SK-N-SH treated with all-trans-retinoic acid at 6 μM for 48 hours (cell line): ENCODE results near the gene WIPF2.

Experiments
- ATAC-seq: fragments of 200-7000 bp; cut with Tn5 transposase; 3 replicates; pipeline ENCODE4 v1.9.1; 2020; ENCODE audit warnings: mild to moderate bottlenecking, moderate library complexity
- ARNTL ChIP-seq: fragments of 450-650 bp; formaldehyde crosslinking; IDR thresholded peaks from 2 replicates; pipeline ENCODE4 v1.5.0; 2020; ENCODE audit warnings: low read depth, mild to moderate bottlenecking, moderate library complexity, borderline replicate concordance
- BACH2 ChIP-seq: fragments of 250-450 bp; sonication (Bioruptor Pico); IDR thresholded peaks from 2 replicates; pipeline ENCODE4 v1.9.0; 2021; ENCODE audit warnings: mild to moderate bottlenecking, borderline replicate concordance
- CSDC2 ChIP-seq: fragments of 250-450 bp; sonication (Bioruptor Pico); IDR thresholded peaks from 2 replicates; pipeline ENCODE4 v1.5.0; 2020; ENCODE audit warnings: mild to moderate bottlenecking, moderate library complexity
- ESRRG ChIP-seq: fragments of 250-450 bp; sonication (Bioruptor Pico); IDR thresholded peaks from 2 replicates; pipeline ENCODE4 v1.6.1; 2021; ENCODE audit warnings: mild to moderate bottlenecking
- GLIS3 ChIP-seq: fragments of 250-450 bp; sonication (Bioruptor Pico); IDR thresholded peaks from 2 replicates; pipeline ENCODE4 v1.5.0; 2020; ENCODE audit warnings: mild to moderate bottlenecking, moderate library complexity
- ISL1 ChIP-seq: fragments of 250-450 bp; sonication (Bioruptor Pico); IDR thresholded peaks from 2 replicates; pipeline ENCODE4 v2.1.2; 2022; ENCODE audit warnings: mild to moderate bottlenecking, moderate library complexity
- OSR1 ChIP-seq: fragments of 250-450 bp; sonication (Bioruptor Pico); IDR thresholded peaks from 2 replicates; pipeline ENCODE4 v1.8.0; 2022; ENCODE audit warnings: moderate library complexity, mild to moderate bottlenecking, inconsistent platforms
- PPARA ChIP-seq: fragments of 250-450 bp; sonication (Bioruptor Pico); IDR thresholded peaks from 2 replicates; pipeline ENCODE4 v1.5.0; 2020; ENCODE audit warnings: mild to moderate bottlenecking, borderline replicate concordance
- RARB ChIP-seq: fragments of 250-450 bp; sonication (Bioruptor Pico); IDR thresholded peaks from 2 replicates; pipeline ENCODE4 v1.8.0; 2021; ENCODE audit warnings: mild to moderate bottlenecking, moderate library complexity
- SNAI2 ChIP-seq: fragments of 250-450 bp; sonication (Bioruptor Pico); IDR thresholded peaks from 2 replicates; pipeline ENCODE4 v1.5.0; 2020; ENCODE audit warnings: mild to moderate bottlenecking, moderate library complexity
- TCF4 ChIP-seq: fragments of 250-450 bp; sonication (Bioruptor Pico); IDR thresholded peaks from 2 replicates; pipeline ENCODE4 v1.8.0; 2021; ENCODE audit warnings: mild to moderate bottlenecking, moderate library complexity, borderline replicate concordance
- TOX ChIP-seq: fragments of 250-450 bp; sonication (Bioruptor Pico); IDR thresholded peaks from 2 replicates; pipeline ENCODE4 v1.8.0; 2021; ENCODE audit warnings: mild to moderate bottlenecking, moderate library complexity, borderline replicate concordance
- ZC3H10 ChIP-seq: fragments of 250-450 bp; sonication (Bioruptor Pico); IDR thresholded peaks from 2 replicates; pipeline ENCODE4 v1.5.1; 2021; ENCODE audit warnings: mild to moderate bottlenecking, moderate library complexity
- ZFP3 ChIP-seq: fragments of 250-450 bp; sonication (Bioruptor Pico); IDR thresholded peaks from 2 replicates; pipeline ENCODE4 v1.5.0; 2020; ENCODE audit warnings: mild to moderate bottlenecking, moderate library complexity
- ZFP30 ChIP-seq: fragments of 450-650 bp; formaldehyde crosslinking; IDR thresholded peaks from 2 replicates; pipeline ENCODE4 v1.5.0; 2022; ENCODE audit warnings: mild to moderate bottlenecking, moderate library complexity
- ZNF70 ChIP-seq: fragments of 450-650 bp; formaldehyde crosslinking; IDR thresholded peaks from 2 replicates; pipeline ENCODE4 v1.5.0; 2020; ENCODE audit warnings: mild to moderate bottlenecking, moderate library complexity
- ZNF8 ChIP-seq: fragments of 450-650 bp; formaldehyde crosslinking; IDR thresholded peaks from 2 replicates; pipeline ENCODE4 v1.5.0; 2020; ENCODE audit warnings: mild to moderate bottlenecking, moderate library complexity
- TF ChIP-seq, protein P1 (sequence below): fragments of 250-450 bp; sonication (Bioruptor Pico); IDR thresholded peaks from 2 replicates; pipeline ENCODE4 v1.8.0; 2020; ENCODE audit warnings: mild to moderate bottlenecking, moderate library complexity, borderline replicate concordance
- TF ChIP-seq, protein P2 (sequence below): fragments of 250-450 bp; sonication (Bioruptor Pico); IDR thresholded peaks from 2 replicates; pipeline ENCODE4 v1.8.0; 2021; ENCODE audit warnings: low read depth, mild to moderate bottlenecking, moderate library complexity, borderline replicate concordance
- TF ChIP-seq, protein P3 (sequence below): fragments of 250-450 bp; sonication (Bioruptor Pico); IDR thresholded peaks from 2 replicates; pipeline ENCODE4 v1.5.0; 2020; ENCODE audit warnings: mild to moderate bottlenecking, moderate library complexity
- TF ChIP-seq, protein P4 (sequence below): fragments of 250-450 bp; sonication (Bioruptor Pico); IDR thresholded peaks from 2 replicates; pipeline ENCODE4 v1.5.1; 2020; ENCODE audit warnings: low read depth, mild to moderate bottlenecking, moderate library complexity
- TF ChIP-seq, protein P5 (sequence below): fragments of 250-450 bp; sonication (Bioruptor Pico); IDR thresholded peaks from 2 replicates; pipeline ENCODE4 v1.5.1; 2021; ENCODE audit warnings: mild to moderate bottlenecking, moderate library complexity

Gene WIPF2, protein sequence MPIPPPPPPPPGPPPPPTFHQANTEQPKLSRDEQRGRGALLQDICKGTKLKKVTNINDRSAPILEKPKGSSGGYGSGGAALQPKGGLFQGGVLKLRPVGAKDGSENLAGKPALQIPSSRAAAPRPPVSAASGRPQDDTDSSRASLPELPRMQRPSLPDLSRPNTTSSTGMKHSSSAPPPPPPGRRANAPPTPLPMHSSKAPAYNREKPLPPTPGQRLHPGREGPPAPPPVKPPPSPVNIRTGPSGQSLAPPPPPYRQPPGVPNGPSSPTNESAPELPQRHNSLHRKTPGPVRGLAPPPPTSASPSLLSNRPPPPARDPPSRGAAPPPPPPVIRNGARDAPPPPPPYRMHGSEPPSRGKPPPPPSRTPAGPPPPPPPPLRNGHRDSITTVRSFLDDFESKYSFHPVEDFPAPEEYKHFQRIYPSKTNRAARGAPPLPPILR

DNA sequence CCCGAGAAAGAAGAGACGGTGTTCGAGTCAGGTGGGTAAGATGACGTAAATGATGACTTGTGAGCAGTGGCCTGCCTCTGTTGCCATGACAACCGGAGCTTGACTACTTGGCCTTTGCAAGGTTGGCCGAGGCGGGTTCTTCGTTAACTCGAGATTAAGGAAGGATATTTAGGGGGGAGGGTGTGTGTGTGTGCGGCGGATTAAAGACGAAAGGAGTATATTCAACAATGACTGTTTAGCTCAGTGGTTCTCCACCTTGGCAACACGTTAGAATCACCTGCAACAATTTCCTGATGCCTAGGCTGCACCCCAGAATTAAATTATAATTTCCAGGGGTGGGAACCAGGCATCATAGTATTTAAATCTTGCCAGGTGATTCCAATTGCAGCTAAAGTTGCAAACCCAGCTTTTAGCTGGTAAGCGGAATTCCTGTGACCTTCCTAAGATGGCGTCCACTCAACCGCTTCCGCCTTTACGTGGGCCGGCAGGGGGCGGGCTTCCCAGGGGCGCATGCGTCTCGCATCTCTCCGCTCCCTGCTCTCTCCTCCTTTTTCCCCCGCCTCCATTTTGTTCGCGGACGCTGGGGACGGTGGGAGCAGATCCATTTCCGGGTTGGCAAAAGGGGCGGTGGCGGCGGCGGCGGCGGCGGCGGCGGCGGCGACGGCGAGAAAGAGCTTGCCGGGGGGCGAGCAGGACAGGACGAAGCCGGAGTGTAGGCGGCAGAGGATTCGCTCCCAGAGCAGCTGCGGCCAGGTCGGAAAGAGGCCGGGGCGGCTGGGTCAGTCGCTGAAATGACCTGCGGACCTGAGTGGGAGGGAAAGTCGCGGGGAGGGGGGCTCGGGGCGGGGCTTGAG is at the start of gene WIPF2:
TSS of gene WIPF2 (plus strand) at position 565 of the 854 bp plus-strand sequence. CDS start 37,156 bp downstream, outside the sequence.
- peak; percentile 96 for ATAC-seq
- TF ChIP-seq ZNF8 (CRISPR knock-in tag) (no peak), ISL1 (CRISPR knock-in tag) (no peak), ESRRG (CRISPR knock-in tag) (no peak), ZFP3 (no peak), ARNTL (CRISPR knock-in tag) (no peak), PPARA (CRISPR knock-in tag) (no peak), BACH2 (CRISPR knock-in tag) (no peak), GLIS3 (CRISPR knock-in tag) (no peak), ZC3H10 (no peak), OSR1 (CRISPR knock-in tag) (no peak), RARB (CRISPR knock-in tag) (no peak), ZNF70 (CRISPR knock-in tag) (no peak), CSDC2 (no peak), ZFP30 (CRISPR knock-in tag) (no peak), SNAI2 (CRISPR knock-in tag) (no peak), TCF4 (no peak)
- TF ChIP-seq, protein P1, sequence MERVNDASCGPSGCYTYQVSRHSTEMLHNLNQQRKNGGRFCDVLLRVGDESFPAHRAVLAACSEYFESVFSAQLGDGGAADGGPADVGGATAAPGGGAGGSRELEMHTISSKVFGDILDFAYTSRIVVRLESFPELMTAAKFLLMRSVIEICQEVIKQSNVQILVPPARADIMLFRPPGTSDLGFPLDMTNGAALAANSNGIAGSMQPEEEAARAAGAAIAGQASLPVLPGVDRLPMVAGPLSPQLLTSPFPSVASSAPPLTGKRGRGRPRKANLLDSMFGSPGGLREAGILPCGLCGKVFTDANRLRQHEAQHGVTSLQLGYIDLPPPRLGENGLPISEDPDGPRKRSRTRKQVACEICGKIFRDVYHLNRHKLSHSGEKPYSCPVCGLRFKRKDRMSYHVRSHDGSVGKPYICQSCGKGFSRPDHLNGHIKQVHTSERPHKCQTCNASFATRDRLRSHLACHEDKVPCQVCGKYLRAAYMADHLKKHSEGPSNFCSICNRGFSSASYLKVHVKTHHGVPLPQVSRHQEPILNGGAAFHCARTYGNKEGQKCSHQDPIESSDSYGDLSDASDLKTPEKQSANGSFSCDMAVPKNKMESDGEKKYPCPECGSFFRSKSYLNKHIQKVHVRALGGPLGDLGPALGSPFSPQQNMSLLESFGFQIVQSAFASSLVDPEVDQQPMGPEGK (CRISPR knock-in tag) = no peak
- TF ChIP-seq, protein P2, sequence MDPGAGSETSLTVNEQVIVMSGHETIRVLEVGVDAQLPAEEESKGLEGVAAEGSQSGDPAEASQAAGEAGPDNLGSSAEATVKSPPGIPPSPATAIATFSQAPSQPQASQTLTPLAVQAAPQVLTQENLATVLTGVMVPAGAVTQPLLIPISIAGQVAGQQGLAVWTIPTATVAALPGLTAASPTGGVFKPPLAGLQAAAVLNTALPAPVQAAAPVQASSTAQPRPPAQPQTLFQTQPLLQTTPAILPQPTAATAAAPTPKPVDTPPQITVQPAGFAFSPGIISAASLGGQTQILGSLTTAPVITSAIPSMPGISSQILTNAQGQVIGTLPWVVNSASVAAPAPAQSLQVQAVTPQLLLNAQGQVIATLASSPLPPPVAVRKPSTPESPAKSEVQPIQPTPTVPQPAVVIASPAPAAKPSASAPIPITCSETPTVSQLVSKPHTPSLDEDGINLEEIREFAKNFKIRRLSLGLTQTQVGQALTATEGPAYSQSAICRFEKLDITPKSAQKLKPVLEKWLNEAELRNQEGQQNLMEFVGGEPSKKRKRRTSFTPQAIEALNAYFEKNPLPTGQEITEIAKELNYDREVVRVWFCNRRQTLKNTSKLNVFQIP (CRISPR knock-in tag) = no peak
- TF ChIP-seq, protein P3, sequence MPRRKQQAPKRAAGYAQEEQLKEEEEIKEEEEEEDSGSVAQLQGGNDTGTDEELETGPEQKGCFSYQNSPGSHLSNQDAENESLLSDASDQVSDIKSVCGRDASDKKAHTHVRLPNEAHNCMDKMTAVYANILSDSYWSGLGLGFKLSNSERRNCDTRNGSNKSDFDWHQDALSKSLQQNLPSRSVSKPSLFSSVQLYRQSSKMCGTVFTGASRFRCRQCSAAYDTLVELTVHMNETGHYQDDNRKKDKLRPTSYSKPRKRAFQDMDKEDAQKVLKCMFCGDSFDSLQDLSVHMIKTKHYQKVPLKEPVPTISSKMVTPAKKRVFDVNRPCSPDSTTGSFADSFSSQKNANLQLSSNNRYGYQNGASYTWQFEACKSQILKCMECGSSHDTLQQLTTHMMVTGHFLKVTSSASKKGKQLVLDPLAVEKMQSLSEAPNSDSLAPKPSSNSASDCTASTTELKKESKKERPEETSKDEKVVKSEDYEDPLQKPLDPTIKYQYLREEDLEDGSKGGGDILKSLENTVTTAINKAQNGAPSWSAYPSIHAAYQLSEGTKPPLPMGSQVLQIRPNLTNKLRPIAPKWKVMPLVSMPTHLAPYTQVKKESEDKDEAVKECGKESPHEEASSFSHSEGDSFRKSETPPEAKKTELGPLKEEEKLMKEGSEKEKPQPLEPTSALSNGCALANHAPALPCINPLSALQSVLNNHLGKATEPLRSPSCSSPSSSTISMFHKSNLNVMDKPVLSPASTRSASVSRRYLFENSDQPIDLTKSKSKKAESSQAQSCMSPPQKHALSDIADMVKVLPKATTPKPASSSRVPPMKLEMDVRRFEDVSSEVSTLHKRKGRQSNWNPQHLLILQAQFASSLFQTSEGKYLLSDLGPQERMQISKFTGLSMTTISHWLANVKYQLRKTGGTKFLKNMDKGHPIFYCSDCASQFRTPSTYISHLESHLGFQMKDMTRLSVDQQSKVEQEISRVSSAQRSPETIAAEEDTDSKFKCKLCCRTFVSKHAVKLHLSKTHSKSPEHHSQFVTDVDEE (CRISPR knock-in tag) = no peak
- TF ChIP-seq, protein P4, sequence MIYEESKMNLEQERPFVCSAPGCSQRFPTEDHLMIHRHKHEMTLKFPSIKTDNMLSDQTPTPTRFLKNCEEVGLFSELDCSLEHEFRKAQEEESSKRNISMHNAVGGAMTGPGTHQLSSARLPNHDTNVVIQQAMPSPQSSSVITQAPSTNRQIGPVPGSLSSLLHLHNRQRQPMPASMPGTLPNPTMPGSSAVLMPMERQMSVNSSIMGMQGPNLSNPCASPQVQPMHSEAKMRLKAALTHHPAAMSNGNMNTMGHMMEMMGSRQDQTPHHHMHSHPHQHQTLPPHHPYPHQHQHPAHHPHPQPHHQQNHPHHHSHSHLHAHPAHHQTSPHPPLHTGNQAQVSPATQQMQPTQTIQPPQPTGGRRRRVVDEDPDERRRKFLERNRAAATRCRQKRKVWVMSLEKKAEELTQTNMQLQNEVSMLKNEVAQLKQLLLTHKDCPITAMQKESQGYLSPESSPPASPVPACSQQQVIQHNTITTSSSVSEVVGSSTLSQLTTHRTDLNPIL (CRISPR knock-in tag) = no peak

DNA sequence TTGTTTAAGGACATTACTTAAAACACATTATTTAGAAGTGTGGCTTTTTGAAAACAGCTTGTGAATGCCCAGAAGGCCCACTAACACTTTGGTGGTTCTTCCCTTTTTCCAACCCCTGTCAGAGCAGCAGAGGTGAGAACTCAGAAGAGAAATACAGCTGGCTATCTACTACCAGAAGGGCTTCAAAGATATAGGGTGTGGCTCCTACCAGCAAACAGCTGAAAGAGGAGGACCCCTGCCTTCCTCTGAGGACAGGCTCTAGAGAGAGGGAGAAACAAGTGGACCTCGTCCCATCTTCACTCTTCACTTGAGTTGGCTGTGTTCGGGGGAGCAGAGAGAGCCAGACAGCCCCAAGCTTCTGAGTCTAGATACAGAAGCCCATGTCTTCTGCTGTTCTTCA is 48.8 kb upstream of the WIPF2 start:
- no peak for ATAC-seq
- TF ChIP-seq, protein P4 (CRISPR knock-in tag) = no peak
- no peak for TF ChIP-seq ZC3H10
- TF ChIP-seq, protein P5, sequence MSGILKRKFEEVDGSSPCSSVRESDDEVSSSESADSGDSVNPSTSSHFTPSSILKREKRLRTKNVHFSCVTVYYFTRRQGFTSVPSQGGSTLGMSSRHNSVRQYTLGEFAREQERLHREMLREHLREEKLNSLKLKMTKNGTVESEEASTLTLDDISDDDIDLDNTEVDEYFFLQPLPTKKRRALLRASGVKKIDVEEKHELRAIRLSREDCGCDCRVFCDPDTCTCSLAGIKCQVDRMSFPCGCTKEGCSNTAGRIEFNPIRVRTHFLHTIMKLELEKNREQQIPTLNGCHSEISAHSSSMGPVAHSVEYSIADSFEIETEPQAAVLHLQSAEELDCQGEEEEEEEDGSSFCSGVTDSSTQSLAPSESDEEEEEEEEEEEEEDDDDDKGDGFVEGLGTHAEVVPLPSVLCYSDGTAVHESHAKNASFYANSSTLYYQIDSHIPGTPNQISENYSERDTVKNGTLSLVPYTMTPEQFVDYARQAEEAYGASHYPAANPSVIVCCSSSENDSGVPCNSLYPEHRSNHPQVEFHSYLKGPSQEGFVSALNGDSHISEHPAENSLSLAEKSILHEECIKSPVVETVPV (CRISPR knock-in tag) = no peak
- TF ChIP-seq, protein P1 (CRISPR knock-in tag) = no peak
- TF ChIP-seq, protein P2 (CRISPR knock-in tag) = no peak
- TF ChIP-seq ZFP3 = no peak
- TF ChIP-seq TCF4 = no peak
- TF ChIP-seq TOX = no peak
- TF ChIP-seq ZNF8 (CRISPR knock-in tag) = no peak
- no peak for TF ChIP-seq ARNTL (CRISPR knock-in tag)
- TF ChIP-seq ZNF70 (CRISPR knock-in tag) = no peak
